GM21717 (cell line): ENCODE measurements around the gene RAX2.

Source experiments
- ATAC-seq: cut with Tn5 transposase; IDR thresholded peaks from one replicate; pipeline ENCODE4 v1.9.1; 2021; ENCODE audit warnings: mild to moderate bottlenecking, moderate library complexity; ENCODE audit not compliant: unreplicated experiment

The RAX2 gene

GRCh38 chr19:3733549-3734309, 38.3 kb downstream of the RAX2 start:
- ATAC-seq: no peak

- ATAC-seq: no peak
Measured at GRCh38 chr19:3732108-3732507, 39.9 kb downstream of the RAX2 start.

GRCh38 chr19:3730457-3730958, 41.5 kb downstream of the RAX2 start:
- ATAC-seq: no peak

- ATAC-seq: no peak
Measured at GRCh38 chr19:3725640-3726310, 46.3 kb downstream of the RAX2 start.

- no peak for ATAC-seq
Measured at GRCh38 chr19:3725121-3725520, 46.9 kb downstream of the RAX2 start.

GRCh38 chr19:3723883-3724282, 48.1 kb downstream of the RAX2 start:
- ATAC-seq: no peak

GRCh38 chr19:3723110-3723488, 48.9 kb downstream of the RAX2 start:
- ATAC-seq: no peak

GRCh38 chr19:3722443-3723109, 49.5 kb downstream of the RAX2 start:
- ATAC-seq: no peak

GRCh38 chr19:3721887-3722442, 50.1 kb downstream of the RAX2 start:
- no peak for ATAC-seq

- no peak for ATAC-seq
Measured at GRCh38 chr19:3721131-3721886, 50.7 kb downstream of the RAX2 start.

GRCh38 chr19:3720349-3720917, 51.6 kb downstream of the RAX2 start:
- no peak for ATAC-seq

- no peak for ATAC-seq
Measured at GRCh38 chr19:3719868-3720267, 52.2 kb downstream of the RAX2 start.
